ENCODE measurements around the gene LONP2. TPM values are rescaled to one million over a fixed set of nuclear protein-coding genes. Genes with fewer than 3 reads are reported as not detected.

LONP2 gene
- polyA plus RNA-seq, 1 donor from 2014 or later, result 38.6 TPM

GRCh38 chr16:48206594-48207242 lies 37.4 kb upstream of the LONP2 start:
- no peak overlapping the region for H2AFZ ChIP-seq (ENCODE audit: low read depth, low read length)
- no peaks in the 10 kb centered on the region for H4K20me1 ChIP-seq (ENCODE audit: insufficient read depth)
- H3K79me2 ChIP-seq (replicated peaks; ENCODE audit: insufficient read depth, low read length), result no peaks in the 10 kb centered on the region
- no peaks in the 10 kb centered on the region for H3K36me3 ChIP-seq (ENCODE audit: insufficient read depth, low read length)
- no peak overlapping the region for H3K4me2 ChIP-seq (ENCODE audit: low read length)
- no peaks in the 10 kb centered on the region for H3F3A ChIP-seq (ENCODE audit: insufficient read depth, low read length, poor library complexity, severe bottlenecking)
- no peaks in the 10 kb centered on the region for H3K27me3 ChIP-seq (ENCODE audit: insufficient read depth, low read depth, low read length)
- H3K9ac ChIP-seq (ENCODE audit: low read length), result no peak overlapping the region
- TF ChIP-seq TAF1 (IDR thresholded peaks at IDR 0.05; ENCODE audit: low read depth) (no peak), SMC3 (conservative IDR thresholded peaks at IDR 0.05; ENCODE audit: poor library complexity) (no peak), MXI1 (conservative IDR thresholded peaks at IDR 0.05; ENCODE audit: poor library complexity, severe bottlenecking) (no peak), CTCF (IDR thresholded peaks at IDR 0.05; ENCODE audit: poor library complexity, severe bottlenecking) (no peak), POLR2AphosphoS5 (IDR thresholded peaks at IDR 0.05) (no peak), RAD21 (conservative IDR thresholded peaks at IDR 0.05) (no peak), EZH2 (IDR thresholded peaks at IDR 0.05; ENCODE audit: borderline replicate concordance, insufficient read depth, low read length, poor library complexity, severe bottlenecking) (no peak), REST (IDR thresholded peaks at IDR 0.05; ENCODE audit: borderline replicate concordance) (no peak), EP300 (conservative IDR thresholded peaks at IDR 0.05; ENCODE audit: poor library complexity, severe bottlenecking) (no peak)
- no peak overlapping the region for H3K27ac ChIP-seq (ENCODE audit: low read length)
- no peaks in the 10 kb centered on the region for H3K9me3 ChIP-seq (ENCODE audit: low read length)
- H3K4me3 ChIP-seq (ENCODE audit: low read length), result no peak overlapping the region
- H3K9me2 ChIP-seq (ENCODE audit: insufficient read depth, low read length), result no peaks in the 10 kb centered on the region

- H3F3A ChIP-seq (ENCODE audit: insufficient read depth, low read length, poor library complexity, severe bottlenecking), result no peaks in the 10 kb centered on the region
- H3K4me3 ChIP-seq (ENCODE audit: low read length), result no peak overlapping the region
- no peaks in the 10 kb centered on the region for H3K27me3 ChIP-seq (ENCODE audit: insufficient read depth, low read depth, low read length)
- H3K4me2 ChIP-seq (ENCODE audit: low read length), result no peak overlapping the region
- no peak overlapping the region for H3K9ac ChIP-seq (ENCODE audit: low read length)
- H3K9me3 ChIP-seq (ENCODE audit: low read length), result no peaks in the 10 kb centered on the region
- no peaks in the 10 kb centered on the region for H4K20me1 ChIP-seq (ENCODE audit: insufficient read depth)
- no peaks in the 10 kb centered on the region for H3K36me3 ChIP-seq (ENCODE audit: insufficient read depth, low read length)
- TF ChIP-seq MXI1 (conservative IDR thresholded peaks at IDR 0.05; ENCODE audit: poor library complexity, severe bottlenecking) (no peak), REST (IDR thresholded peaks at IDR 0.05; ENCODE audit: borderline replicate concordance) (no peak), EP300 (conservative IDR thresholded peaks at IDR 0.05; ENCODE audit: poor library complexity, severe bottlenecking) (no peak), CTCF (IDR thresholded peaks at IDR 0.05; ENCODE audit: poor library complexity, severe bottlenecking) (no peak), TAF1 (IDR thresholded peaks at IDR 0.05; ENCODE audit: low read depth) (no peak), SMC3 (conservative IDR thresholded peaks at IDR 0.05; ENCODE audit: poor library complexity) (no peak), RAD21 (conservative IDR thresholded peaks at IDR 0.05) (no peak), EZH2 (IDR thresholded peaks at IDR 0.05; ENCODE audit: borderline replicate concordance, insufficient read depth, low read length, poor library complexity, severe bottlenecking) (no peak), POLR2AphosphoS5 (IDR thresholded peaks at IDR 0.05) (no peak)
- no peak overlapping the region for H2AFZ ChIP-seq (ENCODE audit: low read depth, low read length)
- H3K9me2 ChIP-seq (ENCODE audit: insufficient read depth, low read length), result no peaks in the 10 kb centered on the region
- no peak overlapping the region for H3K27ac ChIP-seq (ENCODE audit: low read length)
- no peaks in the 10 kb centered on the region for H3K79me2 ChIP-seq (replicated peaks; ENCODE audit: insufficient read depth, low read length)
Observed at GRCh38 chr16:48210747-48211146, 33.4 kb upstream of the LONP2 start.

Data from neural cell (in vitro differentiated cells).